Thoracic aorta (tissue), 2 donors: ENCODE results near the gene SUPT5H. TPM values are rescaled to one million over a fixed set of nuclear protein-coding genes. Genes with fewer than 3 reads are reported as not detected.
A peak's percentile ranks its signal among the peaks of the same experiment; 100 is the strongest.

ENCODE experiments used
- ATAC-seq: fragments of 150-250 bp; one replicate; pipeline ENCODE4 v1.8.0; 2017; ENCODE audit warnings: low read depth; ENCODE audit not compliant: insufficient number of reproducible peaks, low FRiP score
- DNase-seq: peaks from one replicate; pipeline ENCODE4 v3.0.0-alpha.2; 2020; ENCODE audit warnings: low spot score
- H3K27ac ChIP-seq, 2 donors: fragments of 200-600 bp; sonication (generic); 1 replicate in 1 of 2; 2 replicates in 1 of 2; pipeline ENCODE4 v1.5.1; 2016; ENCODE audit warnings: mild to moderate bottlenecking in 2 of 2, moderate library complexity in 2 of 2
- H3K27me3 ChIP-seq: fragments of 200-600 bp; sonication (generic); replicated peaks from 2 replicates; pipeline ENCODE4 v1.6.0; 2016; ENCODE audit warnings: mild to moderate bottlenecking; ENCODE audit not compliant: insufficient read depth
- H3K36me3 ChIP-seq: fragments of 200-600 bp; sonication (generic); one replicate; pipeline ENCODE4 v1.5.1; 2016
- H3K4me1 ChIP-seq, 2 donors: fragments of 200-600 bp; sonication (generic); 1 replicate in 1 of 2; 2 replicates in 1 of 2; pipeline versions ENCODE4 v1.5.1 to v1.6.0; 2016; ENCODE audit warnings: low read depth in 2 of 2, mild to moderate bottlenecking in 1 of 2; ENCODE audit not compliant: control insufficient read depth in 1 of 2
- H3K4me3 ChIP-seq: fragments of 200-600 bp; sonication (generic); 2 replicates; pipeline ENCODE4 v1.5.1; 2016; ENCODE audit warnings: mild to moderate bottlenecking
- H3K9me3 ChIP-seq: fragments of 200-600 bp; sonication (generic); 2 replicates; pipeline ENCODE4 v1.5.1; 2016
- CTCF ChIP-seq: fragments of 200-600 bp; sonication (generic); IDR thresholded peaks from one replicate; pipeline ENCODE4 v1.5.1; 2019; ENCODE audit warnings: antibody characterized with exemption
- total RNA-seq, 2 donors: library from RNA; depleted of rRNA; stranded (reverse); fragments of >200 nt; gene quantifications; one replicate each; pipeline versions ENCODE4 v1.1.0 to v1.2.3, GENCODE V29; 2016

SUPT5H gene
- total RNA-seq, 2 donors from 2014 or later, result 94.4 to 157 TPM

DNA sequence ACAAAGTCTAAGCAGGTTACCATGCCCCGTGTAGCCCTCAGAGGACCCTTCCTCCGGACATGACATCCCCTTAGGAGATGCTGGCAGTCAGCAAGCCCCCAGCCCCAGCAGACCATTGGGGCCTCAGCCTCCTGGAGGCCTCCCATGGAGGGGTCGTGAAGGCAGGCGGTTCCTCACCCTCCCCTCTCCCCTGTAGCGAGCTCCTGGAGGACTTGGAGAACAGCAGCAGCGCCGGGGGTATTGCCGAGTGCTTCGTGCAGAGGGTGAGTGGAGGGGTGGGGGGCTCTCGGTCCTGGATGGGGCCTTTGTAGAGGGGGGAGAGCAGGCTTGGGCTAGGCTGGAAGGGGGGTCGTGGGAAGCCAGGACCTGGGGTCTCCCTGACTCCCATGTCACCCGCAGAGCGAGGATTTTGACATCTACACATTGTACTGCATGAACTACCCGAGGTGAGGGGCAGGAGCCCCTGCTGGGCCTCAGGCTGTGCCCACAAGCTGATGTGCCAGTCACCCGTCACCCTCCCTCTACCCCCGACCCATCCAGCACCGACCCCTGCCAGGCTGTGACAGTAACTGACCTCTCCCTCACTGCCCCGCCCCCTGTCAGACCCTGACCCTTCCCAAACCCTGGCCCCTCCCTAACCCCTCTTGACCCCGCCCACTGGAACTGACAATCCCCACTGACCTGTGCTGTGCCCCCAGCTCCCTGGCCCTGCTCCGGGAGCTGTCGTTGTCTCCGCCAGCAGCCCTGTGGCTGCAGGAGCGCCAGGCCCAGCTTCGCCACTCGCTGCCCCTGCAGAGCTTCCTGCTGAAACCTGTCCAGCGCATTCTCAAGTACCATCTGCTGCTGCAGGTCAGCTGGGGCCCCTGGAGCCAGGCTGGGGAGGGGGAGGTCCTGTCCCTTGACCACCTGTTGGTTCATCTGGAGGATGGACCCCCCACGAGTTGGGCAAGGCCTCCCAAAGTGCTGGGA lies 28.9 kb upstream of the SUPT5H start:
- H3K36me3 ChIP-seq, result peaks cover 48% of the 10 kb centered on the region
- H3K4me3 ChIP-seq, result no peak overlapping the region
- ATAC-seq (no peak), DNase-seq (no peak)
- peaks cover 19 to 35% of the 10 kb centered on the region in 2 donors for H3K4me1 ChIP-seq
- no peaks in the 10 kb centered on the region for H3K27me3 ChIP-seq
- H3K9me3 ChIP-seq, result no peaks in the 10 kb centered on the region
- TF ChIP-seq CTCF, result no peak
- peak overlapping the region; percentile 35 to 40 for H3K27ac ChIP-seq

DNA sequence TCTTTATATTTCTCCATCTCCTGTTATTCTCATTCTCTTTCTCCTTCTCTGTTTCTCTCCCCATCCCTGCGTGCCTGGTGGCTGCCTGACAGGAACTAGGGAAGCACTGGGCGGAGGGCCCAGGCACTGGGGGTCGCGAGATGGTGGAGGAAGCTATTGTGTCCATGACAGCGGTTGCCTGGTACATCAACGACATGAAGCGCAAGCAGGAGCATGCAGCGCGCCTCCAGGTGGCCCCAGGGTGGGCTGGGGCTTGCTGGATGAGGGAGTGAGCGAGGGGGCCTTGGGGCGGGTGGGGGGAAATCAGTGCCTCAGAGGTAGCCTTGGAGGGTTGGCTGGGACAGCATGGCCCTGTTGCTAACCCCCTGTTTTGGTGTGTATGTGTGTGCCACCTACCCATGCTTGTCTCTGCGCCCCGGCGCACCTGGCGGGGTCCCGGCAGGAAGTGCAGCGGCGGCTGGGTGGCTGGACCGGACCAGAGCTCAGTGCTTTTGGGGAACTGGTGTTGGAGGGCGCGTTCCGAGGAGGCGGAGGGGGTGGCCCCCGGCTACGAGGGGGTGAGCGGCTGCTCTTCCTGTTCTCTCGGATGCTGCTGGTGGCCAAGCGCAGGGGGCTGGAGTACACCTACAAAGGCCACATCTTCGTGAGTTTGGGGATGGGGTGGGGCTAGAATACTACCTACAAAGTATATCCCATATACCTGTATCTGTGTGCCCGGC lies 27.8 kb upstream of the SUPT5H start:
- DNase-seq (no peak), ATAC-seq (no peak)
- TF ChIP-seq CTCF, result no peak
- H3K4me1 ChIP-seq, result peaks cover 19 to 33% of the 10 kb centered on the region in 2 donors
- no peak overlapping the region for H3K4me3 ChIP-seq
- H3K27ac ChIP-seq, result peak overlapping the region in 1 of 2 donors; percentile 50
- peaks cover 59% of the 10 kb centered on the region for H3K36me3 ChIP-seq
- no peaks in the 10 kb centered on the region for H3K27me3 ChIP-seq
- no peaks in the 10 kb centered on the region for H3K9me3 ChIP-seq

DNA sequence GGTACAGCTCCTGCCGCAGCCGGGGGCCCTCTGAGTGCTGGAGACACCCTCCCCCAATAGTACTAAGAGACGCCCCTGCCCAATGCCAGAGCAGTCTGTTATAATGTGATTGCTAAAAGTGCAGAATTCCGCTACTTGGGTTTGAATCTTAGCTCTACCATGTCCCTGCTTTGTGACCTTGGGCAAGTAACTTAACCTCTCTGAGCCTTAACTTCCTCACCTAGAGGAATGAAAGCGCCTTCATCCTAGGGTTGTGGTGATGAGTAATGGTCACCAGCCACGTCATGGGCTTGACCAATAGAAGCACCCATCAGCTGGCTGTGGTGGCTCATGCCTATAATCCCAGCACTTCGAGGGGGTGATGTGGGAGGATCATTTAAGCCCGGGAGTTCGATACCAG lies 26.4 kb upstream of the SUPT5H start:
- no peak overlapping the region for H3K27ac ChIP-seq
- H3K36me3 ChIP-seq, result peaks cover 69% of the 10 kb centered on the region

GRCh38 chr19:39420769-39421168 lies 24.6 kb upstream of the SUPT5H start:
- no peaks in the 10 kb centered on the region for H3K9me3 ChIP-seq
- peaks cover 69% of the 10 kb centered on the region for H3K36me3 ChIP-seq
- ATAC-seq, result no peak
- no peak overlapping the region for H3K4me3 ChIP-seq
- no peak for DNase-seq
- H3K27me3 ChIP-seq, result no peaks in the 10 kb centered on the region
- no peak for TF ChIP-seq CTCF
- peaks cover 3 to 12% of the 10 kb centered on the region in 2 donors for H3K4me1 ChIP-seq
- H3K27ac ChIP-seq, result no peak overlapping the region

More for the DNA sequence above, 26.4 kb upstream of the SUPT5H start:
- Histone ChIP-seq H3K4me1 (peaks cover 18 to 30% of the 10 kb centered on the region in 2 donors), H3K9me3 (no peaks in the 10 kb centered on the region), H3K4me3 (no peak overlapping the region), H3K27me3 (no peaks in the 10 kb centered on the region)
- DNase-seq (no peak), ATAC-seq (no peak)
- TF ChIP-seq CTCF, result no peak

DNA sequence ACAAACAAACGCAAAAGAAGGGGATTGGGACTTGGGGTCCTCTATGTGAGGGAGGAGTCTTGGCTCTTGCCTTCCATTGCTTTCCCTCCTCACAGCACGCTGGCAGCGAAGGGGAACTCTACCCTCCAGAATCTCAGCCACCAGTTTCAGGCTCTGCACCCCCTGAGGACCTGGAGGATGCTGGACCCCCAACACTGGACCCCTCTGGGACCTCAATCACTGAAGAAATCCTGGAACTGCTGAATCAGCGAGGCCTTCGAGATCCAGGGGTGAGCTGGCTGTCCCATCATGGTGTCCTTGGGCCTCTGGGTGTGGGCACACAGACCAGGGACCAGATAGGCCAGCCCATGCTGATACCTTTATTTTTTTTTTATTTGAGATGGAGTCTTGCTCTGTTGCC lies 23.4 kb upstream of the SUPT5H start:
- Histone ChIP-seq H3K4me3 (no peak overlapping the region), H3K9me3 (no peaks in the 10 kb centered on the region), H3K36me3 (peaks cover 58% of the 10 kb centered on the region), H3K27ac (no peak overlapping the region), H3K4me1 (no peaks in the 10 kb centered on the region), H3K27me3 (no peaks in the 10 kb centered on the region)
- DNase-seq (no peak), ATAC-seq (no peak)
- TF ChIP-seq CTCF, result no peak
